RPMI7951 (cell line): Measurements from ENCODE around the gene ADARB2. TPM values are rescaled to one million over a fixed set of nuclear protein-coding genes. Genes with fewer than 3 reads are reported as not detected.
"Not testable (repeated sequence)": the region's sequence is repeated elsewhere in the genome, so short reads cannot be mapped to it uniquely, and the experiment has no call there.

Experiments
- DNase-seq: peaks from one replicate; pipeline ENCODE4 v3.0.0-alpha.2; 2012; ENCODE audit warnings: low read depth
- total RNA-seq: library from RNA; depleted of rRNA; stranded (reverse); fragments of >200 nt; shearing (Covaris generic); gene quantifications from 2 replicates; pipeline ENCODE4 v1.2.3, GENCODE V29; 2014

ADARB2 gene
- total RNA-seq, 1 experiment from 2014 or later, result not detected

DNA sequence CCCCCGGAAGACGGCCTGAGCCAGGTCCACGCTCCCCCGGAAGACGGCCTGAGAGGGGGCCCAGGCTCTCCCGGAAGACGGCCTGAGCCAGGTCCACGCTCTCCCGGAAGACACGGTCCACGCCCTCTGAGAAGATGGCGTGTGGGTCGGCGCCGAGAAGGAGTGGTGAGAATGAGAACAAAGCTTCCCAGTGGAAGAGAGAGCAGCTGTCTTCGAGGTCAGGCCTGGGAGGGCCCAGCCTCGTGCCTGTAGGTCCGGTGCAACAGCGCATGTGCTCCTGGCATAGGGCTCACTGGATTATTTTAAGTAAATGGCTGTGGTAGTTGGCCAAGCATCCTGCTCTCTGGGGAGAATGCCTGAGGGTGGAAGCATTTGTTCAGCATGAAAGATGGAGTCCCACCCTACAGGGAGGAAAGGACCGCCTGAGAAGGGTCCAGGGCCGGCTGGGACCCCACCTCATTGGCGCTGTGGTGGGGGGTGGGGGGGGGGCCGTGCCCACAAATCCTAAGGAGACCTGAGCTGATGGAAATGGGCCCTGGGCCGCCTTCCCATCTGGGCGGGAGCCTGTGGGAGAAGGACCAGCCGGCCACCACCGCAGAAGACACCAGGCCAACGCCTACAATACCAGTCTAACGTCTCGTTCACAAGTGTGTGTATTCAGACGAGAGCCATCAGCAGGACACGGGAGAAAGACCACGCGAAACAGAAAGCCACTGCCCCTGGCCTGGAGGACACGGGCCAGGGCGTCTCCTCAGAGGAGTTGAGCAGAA lies 471.1 kb downstream of the ADARB2 start:
- DNase-seq, result no peak

DNA sequence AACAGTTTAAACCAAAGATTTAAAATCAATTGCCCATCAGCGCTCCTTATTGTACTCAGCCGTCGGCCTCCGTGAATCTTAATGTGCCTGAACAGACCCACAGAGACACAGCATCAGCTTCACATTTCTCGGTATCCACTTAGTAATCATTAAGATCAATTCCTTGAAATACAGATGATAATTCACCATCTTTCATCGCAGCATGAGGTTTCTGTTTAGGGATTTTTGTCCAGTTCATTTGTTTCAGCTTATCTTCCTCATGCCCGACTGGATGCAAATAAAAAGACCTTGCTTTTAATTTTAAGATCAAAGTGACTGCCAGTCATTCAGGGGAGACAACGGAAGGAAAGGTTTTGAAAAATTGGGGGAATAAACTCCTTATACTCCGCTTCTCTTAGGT lies 473.3 kb downstream of the ADARB2 start:
- DNase-seq, result no peak

DNA sequence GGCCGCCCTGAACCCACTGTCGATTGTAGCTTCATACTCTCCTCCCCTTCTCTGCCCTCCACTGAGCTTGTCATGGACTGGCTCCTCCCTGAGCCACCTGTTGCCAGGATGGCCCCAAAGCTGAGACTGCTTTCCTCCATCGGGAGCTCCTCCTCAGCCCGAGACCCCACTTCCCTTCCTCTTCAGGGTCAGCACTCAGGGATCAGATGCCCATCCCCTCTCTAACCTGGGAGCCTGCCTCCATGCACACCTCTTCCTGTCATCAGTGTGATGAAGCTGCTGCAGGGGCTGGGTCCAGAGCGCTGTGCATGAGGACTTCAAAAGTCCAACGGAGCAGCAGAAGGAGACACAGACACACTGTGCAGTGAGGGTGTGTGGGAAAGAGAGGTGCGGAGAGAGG lies 480.1 kb downstream of the ADARB2 start:
- DNase-seq, result no peak

DNA sequence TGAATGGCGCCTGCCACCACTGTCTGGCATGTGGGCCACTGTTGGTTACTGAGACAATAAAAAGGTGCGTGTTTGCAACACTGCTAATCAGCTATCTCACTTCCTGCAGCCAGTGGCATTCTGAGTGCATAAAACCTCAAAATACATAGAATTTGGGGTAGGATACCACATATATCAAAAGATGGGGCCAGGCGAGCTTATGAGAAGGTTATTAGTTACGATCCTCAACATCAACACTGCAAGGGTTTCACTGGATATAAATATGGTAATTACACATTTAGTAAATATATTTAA lies 480.9 kb downstream of the ADARB2 start:
- no peak for DNase-seq

DNA sequence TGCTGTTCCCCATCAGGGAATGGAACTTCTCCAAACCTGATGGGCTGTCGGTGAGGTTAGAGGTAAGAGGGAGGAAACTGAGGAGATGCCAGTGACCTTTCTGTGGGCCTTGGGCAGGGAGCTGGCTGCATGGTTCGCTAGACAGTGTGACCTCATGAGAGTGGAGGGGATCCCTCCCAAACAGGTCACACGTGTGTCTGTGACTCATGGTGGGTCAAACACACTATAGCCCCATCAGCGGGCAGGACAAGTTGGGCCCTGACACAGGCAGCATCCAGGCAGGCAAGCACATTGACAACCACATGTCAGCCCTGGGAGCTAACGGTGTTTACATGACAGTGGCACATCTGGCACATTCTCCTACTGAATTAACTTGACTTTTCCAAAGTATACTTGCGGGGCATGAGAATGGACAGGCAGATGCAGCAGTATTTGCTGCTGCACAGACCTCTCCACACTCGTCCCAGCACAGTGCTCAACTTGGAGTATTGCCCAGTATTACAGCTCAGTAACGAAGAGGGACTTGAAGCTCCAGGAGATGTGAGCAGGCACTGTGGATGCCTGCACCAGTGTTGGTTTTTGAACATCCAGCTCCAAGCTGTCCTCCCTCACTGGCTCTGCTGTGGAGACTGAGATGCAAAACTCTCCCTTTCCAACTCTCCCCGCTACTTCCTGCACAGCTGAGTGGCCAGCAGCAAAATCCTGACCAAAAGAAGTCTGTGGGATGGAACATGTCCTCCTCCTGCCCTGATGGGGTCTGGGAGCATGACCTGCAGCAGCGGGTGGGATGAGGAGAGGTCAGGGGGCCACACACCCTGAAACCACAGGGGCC lies 481.5 kb downstream of the ADARB2 start:
- no peak for DNase-seq

DNA sequence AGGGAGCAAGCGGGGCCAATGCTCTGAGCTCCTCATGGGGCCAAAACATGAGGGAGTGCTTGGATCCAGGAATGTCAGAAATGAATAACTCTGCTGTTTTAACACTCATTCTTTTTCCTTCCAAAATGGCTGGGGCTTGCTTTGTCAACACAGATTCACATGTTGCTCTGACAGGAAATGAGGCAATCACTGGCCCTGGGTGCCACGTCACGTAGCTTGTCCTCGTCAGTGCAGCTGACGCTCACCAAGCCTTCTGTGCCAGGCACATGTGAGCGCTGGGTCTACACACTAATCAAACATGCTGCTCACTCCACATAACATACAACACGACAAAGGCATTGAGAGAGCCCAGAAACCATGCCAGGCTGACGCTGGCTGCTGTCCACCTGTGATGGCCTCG lies 482.2 kb downstream of the ADARB2 start:
- DNase-seq, result no peak

DNA sequence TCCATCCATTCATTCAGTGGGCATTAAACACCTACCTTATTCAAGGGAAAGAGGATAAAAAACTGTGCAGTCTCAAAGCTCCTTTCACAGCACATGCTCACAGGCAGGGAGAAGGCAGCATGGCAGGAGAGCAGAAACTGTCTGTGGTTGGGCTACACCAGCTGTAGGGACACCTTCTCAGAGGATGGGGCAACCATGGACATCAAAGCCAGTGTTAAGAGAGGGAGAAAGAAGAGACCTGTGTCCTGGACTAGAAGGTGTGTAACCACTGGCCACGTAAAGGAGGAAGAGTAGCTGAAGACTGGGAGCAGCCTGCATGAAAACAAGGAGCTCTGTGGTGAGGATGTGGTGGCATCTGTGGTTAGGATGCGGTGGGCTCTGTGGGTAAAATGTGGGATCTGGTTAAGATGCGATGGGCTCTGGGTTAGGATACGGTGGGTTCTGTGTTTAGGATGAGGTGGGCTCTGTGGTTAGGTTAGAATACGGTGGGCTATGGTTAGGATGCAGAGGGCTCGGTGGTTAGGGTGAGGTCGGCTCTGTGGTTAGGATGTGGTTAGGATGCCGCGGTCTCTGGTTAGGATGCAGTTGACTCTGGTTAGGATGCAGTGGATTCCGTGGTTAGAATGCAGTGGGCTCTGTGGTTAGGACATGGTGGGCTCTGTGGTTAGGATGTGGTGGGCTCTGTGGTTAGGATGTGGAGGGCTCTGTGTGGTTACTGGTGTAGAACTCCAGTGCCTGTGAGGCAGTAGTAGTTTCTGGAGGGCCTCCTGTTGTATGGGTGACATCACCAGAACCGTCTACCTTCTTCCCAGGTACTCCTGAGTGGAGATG lies 483.6 kb downstream of the ADARB2 start:
- no peak for DNase-seq

DNA sequence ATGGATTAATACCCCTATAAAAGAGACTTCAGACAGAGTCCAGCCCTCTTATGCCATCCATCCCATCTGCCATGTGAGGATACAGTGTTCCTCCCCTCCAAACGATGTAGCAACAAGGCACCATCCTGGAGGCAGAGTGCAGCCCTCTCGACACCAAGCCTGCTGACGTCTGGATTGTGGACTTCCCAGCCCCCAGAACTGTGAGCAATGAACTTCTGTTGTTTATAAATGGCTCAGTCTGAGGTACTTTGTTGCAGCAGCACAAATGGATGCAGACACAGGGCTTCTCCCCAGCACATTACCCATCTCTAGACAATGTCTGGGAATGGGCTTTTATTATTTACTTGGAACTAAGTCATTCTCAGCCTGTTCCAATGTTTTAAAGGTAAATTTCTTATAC lies 485.6 kb downstream of the ADARB2 start:
- DNase-seq, result no peak

DNA sequence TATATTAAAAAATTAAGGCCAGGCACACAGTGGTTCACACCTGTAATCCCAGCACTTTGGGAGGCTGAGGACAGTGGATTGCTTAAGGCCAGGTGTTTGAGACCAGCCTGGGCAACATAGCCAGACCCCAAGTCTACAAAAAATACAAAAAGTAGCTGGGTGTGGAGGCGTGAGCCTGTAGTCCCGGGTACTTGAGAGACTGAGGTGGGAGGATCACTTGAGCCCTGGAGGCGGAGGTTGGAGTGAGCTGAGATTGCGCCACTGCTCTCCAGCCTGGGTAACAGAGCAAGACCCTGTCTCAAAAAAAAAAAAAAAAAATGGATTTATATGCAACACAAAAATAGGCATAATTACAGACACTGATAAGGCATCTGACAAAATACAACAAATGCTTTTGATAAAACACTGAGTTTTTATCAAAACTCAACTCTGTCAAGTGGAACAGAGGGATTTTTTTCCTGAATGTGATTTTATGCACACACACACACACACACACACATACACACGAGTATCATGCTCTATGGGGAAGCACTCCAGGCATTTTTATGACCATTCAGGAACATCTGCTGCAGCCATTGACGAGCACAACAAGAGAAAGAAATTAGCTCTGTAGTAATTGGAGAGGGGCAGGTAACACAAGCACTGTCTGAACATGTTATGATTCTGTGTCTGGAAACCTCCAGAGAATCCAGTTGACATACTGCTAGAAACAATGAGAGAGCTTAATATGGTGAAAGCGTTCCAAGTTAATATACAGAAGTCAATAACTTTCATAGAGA lies 488.0 kb downstream of the ADARB2 start:
- no peak for DNase-seq

DNA sequence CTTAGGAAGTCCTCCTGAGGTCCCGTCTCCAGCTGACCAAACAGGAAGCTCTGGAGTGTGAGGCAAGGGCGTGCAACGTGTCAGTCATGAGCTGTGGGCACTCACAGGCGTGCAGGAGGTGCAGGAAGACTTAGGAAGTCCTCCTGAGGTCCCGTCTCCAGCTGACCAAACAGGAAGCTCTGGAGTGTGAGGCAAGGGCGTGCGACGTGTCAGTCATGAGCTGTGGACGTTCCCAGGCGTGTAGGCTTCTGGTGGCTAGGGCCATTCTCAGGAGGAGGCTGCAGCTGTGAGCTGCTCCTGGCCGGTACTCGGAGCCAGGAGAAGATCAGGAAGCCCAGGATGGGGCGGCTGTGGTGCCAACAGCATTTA lies 489.1 kb downstream of the ADARB2 start:
- not testable (repeated sequence) for DNase-seq

DNA sequence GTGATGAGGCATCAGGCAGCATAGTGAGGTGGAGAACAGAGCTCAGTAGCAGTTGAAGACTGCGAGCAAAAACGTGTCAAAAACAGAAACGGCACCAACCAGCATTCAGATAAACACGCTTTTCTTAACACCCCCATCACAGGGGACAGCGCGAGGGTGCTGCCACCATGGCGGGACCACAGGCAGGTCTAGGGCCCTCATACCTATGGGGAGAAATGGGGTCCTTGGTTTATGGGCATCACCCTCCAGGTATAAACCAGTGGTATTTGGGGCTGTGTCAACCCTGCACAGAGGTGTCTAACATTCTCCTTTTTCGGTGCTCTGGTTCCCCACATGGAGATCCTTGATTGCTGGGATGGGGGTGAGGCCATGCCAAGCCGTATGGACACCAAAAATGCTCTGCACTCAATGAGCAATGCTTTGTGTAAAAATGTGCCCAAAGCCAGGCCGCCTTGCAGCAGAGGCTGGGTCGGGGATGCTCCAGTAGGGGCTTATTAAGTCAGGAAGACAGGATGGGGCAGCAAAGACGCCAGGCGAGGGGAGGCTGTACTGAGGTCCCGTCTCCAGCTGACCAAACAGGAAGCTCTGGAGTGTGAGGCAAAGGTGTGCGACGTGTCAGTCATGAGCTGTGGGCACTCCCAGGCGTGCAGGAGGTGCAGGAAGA lies 489.6 kb downstream of the ADARB2 start:
- no peak for DNase-seq

DNA sequence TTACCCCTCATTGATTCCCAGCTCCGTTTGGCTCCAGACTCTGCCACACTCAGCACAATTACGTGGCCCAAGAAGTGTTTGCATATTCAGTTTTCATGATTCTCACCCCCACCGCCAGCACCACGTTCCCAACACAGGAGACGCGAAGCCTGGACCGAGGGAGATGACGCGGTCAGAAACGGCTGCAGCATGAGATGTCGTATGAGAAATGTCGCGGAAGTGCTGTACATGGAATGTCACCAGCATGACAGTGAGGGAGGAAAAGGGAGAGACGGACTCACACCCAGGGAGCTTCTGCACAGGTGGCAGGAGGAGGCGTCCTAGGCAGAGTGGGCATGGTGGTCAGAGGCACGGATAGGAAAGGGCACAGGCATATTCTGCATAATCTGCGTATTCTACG lies 492.8 kb downstream of the ADARB2 start:
- DNase-seq, result no peak

DNA sequence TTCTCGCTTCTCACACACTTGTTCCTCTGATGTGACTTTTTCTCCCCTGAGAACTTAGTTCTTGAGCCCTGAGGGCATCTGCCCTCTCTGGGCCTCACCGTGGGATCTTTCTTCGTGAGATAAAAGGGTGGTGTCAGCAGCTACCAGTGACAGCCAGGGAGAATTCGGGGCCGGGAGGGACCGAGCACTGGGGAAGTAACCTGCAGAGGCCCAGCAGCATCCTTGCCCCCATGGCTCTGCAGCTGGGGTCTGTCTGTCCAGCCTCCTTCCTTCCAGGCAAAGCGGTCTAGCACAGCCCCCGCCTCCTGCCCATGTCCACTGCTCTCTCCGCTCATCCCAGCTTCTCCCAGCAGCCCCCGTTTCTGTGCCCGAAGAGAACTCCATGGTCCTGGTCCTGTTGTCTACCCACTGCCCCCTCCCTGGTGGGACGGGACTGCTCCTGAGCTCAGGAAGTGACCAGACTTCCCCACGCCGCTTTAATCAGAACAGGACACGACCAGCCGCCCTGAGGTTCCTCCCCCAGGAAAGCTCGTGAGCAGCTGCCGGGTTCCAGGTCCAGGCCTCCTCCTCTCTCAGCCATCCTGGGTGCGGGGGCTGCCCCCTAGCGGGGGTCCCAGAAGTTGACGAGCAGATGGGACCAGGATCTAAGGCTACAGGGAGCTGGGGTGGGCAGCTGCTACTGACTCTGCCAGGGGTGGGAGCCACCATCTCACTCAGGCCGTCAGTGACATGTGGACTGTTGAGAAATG lies 493.7 kb downstream of the ADARB2 start:
- no peak for DNase-seq

DNA sequence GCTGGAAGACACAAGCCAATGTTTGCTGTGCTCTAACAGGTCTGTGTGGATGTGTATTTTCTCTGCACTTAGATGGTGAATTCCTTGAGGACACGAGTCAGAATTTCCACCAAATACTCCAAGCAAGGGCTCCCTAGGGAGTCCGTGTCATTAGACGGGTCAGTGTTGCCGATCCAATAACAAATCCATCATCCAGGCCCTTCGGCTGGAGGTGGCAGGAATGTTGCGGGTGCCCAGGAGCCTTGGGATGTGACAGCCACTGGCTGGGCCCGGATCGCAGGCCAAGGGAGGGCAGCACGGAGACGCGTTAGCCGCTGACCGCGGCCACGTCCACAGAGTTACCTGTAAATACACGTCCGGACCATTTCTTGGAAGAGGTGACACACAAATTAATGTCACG lies 494.4 kb downstream of the ADARB2 start:
- DNase-seq, result no peak

DNA sequence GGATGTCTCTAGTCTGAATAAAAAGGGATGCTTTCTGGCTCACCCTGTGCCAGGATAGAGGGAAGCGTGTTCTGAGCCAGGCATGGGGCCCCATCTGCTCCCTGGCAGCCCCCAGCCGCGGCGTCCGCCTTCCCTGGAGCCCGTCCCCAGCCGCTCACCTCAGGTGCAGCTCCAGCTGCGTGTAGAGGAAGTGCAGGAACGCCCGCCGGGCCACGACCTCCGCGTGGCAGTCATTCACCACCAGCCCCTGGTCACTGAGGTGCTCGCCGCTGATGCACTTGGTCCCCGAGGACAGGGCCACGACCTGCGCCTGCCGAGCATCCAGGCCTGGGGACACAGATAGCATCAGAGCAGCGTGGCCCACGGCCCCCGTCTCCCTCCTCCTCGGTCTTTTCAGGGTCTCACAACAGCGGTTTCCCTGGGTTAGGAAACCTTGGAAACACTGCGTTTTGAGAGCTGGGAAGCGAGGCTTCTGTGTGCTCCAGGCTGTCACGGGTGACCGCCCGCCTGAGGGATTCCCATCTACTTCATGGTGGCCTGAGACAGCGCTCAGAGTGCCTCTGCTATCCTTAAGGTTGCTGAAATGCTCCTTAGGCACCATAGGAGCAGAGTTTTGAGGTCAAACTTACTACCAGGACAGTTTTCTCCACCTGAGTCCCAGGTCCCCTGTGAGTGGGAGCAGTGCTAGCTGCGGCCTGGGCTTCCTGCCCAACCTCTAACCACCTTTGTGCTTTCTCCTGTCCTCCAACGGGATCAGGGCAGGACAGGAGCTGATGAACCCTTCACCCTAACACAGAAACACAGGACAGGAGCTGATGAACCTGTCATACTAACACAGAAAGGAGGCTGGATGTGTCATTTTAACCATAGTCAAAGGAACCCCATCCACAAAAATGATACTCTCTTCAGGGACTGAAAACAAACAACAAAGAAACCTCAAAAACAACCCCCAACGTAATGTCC lies 495.1 kb downstream of the ADARB2 start:
- DNase-seq, result no peak

DNA sequence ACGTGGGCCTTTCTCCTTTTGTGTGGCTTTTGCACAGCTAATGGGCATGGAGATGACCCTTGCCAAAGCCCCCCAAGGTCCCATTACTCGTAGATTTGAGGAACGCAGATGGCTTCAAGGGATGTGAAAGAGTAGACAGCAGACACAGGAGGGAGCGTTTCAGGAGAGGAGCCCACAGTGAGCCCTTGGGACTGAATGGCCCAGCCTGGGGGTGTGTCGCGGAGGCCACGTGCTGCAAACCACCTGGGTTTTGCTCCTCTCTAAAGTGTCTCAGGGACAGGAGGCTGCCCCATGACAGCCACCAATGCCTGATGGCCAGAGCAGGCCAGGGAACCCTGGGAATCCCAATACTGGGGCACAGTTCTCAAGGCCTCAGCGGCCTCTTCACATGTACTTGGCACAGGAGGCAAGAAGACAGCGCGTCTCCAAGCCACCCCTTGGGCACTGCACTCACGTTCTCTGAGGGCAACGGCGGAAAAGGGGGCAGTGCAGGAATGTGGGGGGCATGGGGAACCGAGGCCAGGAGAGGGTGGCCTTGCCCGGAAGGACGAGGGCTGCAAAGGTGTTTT lies 495.9 kb downstream of the ADARB2 start:
- no peak for DNase-seq

DNA sequence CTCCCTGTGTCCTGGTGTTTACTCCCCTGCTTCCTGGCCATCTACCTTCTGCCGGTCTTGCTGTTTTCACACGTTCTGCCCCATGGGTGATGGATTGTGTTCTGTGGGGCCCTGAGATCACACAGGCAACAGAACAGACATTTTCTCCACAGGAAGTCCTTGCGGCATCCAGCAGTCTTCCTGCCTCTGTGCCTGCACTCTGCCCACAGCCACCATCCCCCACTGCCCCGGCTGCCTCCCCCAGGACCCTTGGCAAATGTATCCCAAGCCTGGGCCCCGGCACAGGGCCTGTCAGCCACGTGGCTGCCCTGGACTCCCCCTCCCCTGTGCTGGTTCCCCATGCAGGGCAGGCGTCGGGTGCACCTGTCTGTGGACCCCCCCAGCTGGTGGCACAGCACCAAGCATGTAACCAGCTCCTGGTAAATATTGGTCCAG lies 497.0 kb downstream of the ADARB2 start:
- DNase-seq, result no peak

DNA sequence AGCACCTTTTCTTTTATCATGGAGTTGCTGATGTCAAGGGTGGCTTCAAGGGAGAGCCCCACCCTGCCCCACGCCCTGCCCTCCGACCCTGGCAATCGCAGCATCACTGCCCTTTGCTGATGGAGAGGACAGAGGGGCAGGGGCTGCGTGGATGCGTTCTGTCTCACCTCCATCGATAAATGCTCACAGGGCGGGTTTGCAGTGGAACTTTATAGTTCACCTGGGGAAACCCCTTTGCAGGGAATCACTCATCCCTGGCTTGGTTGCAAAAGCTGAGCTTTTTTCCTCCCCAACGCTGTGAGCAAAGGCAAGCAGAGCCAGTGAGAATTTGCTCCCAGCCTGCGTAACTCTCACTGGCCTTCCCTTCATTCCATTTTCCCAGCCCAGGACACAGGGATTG lies 504.3 kb downstream of the ADARB2 start:
- DNase-seq, result no peak
